DMS53 treated with DMSO at 0.1 percent for 48 hours (cell line): ENCODE data around the gene CCDC121.

Experiments used
- DNase-seq: peaks from one replicate; lab custom pipeline; 2025; ENCODE audit not compliant: unreplicated experiment; lab: John Stamatoyannopoulos, UW

The CCDC121 gene

GRCh38 chr2:27628767-27629709, at the start of gene CCDC121, which contains the start of gene GPN1:
Gene CCDC121 (minus strand): TSS chr2:27629012. CDS start chr2:27627799, 1,213 bp downstream.
Gene GPN1 (plus strand): TSS chr2:27629050. CDS start chr2:27629059, 9 bp downstream.
- DNase-seq = peak; percentile 57

GRCh38 chr2:27672723-27673486, 44.1 kb upstream of the CCDC121 start:
- no peak for DNase-seq

- DNase-seq = no peak
Observed at GRCh38 chr2:27671235-27671634, 42.4 kb upstream of the CCDC121 start.

GRCh38 chr2:27667446-27667845, 38.6 kb upstream of the CCDC121 start:
- no peak for DNase-seq

- DNase-seq = no peak
Observed at GRCh38 chr2:27664622-27665363, 36.0 kb upstream of the CCDC121 start.

GRCh38 chr2:27664154-27664574, 35.4 kb upstream of the CCDC121 start:
- DNase-seq = no peak

- peak; percentile 58 for DNase-seq
Observed at GRCh38 chr2:27663285-27664153, 34.7 kb upstream of the CCDC121 start, which contains the start of the genes SLC4A1AP and SUPT7L. Gene SLC4A1AP (plus strand): TSS chr2:27663889. CDS start chr2:27663915, 26 bp downstream. Gene SUPT7L (minus strand): TSS chr2:27663614. CDS start chr2:27662192, 1,422 bp downstream.

- no peak for DNase-seq
Observed at GRCh38 chr2:27661371-27661770, 32.6 kb upstream of the CCDC121 start.

- no peak for DNase-seq
Observed at GRCh38 chr2:27655155-27655951, 26.5 kb upstream of the CCDC121 start.

GRCh38 chr2:27653397-27653796, 24.6 kb upstream of the CCDC121 start:
- no peak for DNase-seq

GRCh38 chr2:27652790-27653189, 24.0 kb upstream of the CCDC121 start:
- DNase-seq = no peak

- no peak for DNase-seq
Observed at GRCh38 chr2:27652341-27652740, 23.5 kb upstream of the CCDC121 start.

GRCh38 chr2:27651056-27651455, 22.2 kb upstream of the CCDC121 start:
- DNase-seq = no peak

GRCh38 chr2:27647737-27648136, 18.9 kb upstream of the CCDC121 start:
- no peak for DNase-seq

- no peak for DNase-seq
Observed at GRCh38 chr2:27647289-27647688, 18.5 kb upstream of the CCDC121 start.

GRCh38 chr2:27645197-27645596, 16.4 kb upstream of the CCDC121 start:
- DNase-seq = no peak

GRCh38 chr2:27640722-27641245, 12.0 kb upstream of the CCDC121 start:
- DNase-seq = no peak

- DNase-seq = no peak
Observed at GRCh38 chr2:27638709-27639108, 9.9 kb upstream of the CCDC121 start.
